8988T (cell line): Measurements from ENCODE around the gene NNAT.
"Not testable (repeated sequence)": the region's sequence is repeated elsewhere in the genome, so short reads cannot be mapped to it uniquely, and the experiment has no call there.

Experiments used
- DNase-seq: peaks from one replicate; pipeline ENCODE4 v3.0.0; 2011

NNAT gene

GRCh38 chr20:37521061-37521771, at the start of gene NNAT:
NNAT (plus strand) TSS chr20:37521250; CDS start chr20:37521332, 82 bp downstream.
- DNase-seq, result no peak

GRCh38 chr20:37471741-37472235, 49.3 kb upstream of the NNAT start:
- no peak for DNase-seq

- DNase-seq, result not testable (repeated sequence)
Observed at GRCh38 chr20:37472435-37472834, 48.6 kb upstream of the NNAT start.

GRCh38 chr20:37473249-37474000, 47.6 kb upstream of the NNAT start:
- no peak for DNase-seq

- DNase-seq, result no peak
Observed at GRCh38 chr20:37474386-37474785, 46.7 kb upstream of the NNAT start.

- no peak for DNase-seq
Observed at GRCh38 chr20:37475252-37475651, 45.8 kb upstream of the NNAT start.

GRCh38 chr20:37477041-37477440, 44.0 kb upstream of the NNAT start:
- DNase-seq, result no peak

- DNase-seq, result no peak
Observed at GRCh38 chr20:37479266-37479665, 41.8 kb upstream of the NNAT start.

GRCh38 chr20:37479925-37480691, 40.9 kb upstream of the NNAT start:
- DNase-seq, result no peak

GRCh38 chr20:37480919-37481318, 40.1 kb upstream of the NNAT start:
- no peak for DNase-seq

GRCh38 chr20:37481610-37482009, 39.4 kb upstream of the NNAT start:
- DNase-seq, result no peak

GRCh38 chr20:37484331-37484730, 36.7 kb upstream of the NNAT start:
- no peak for DNase-seq

- DNase-seq, result not testable (repeated sequence)
Observed at GRCh38 chr20:37486209-37486608, 34.8 kb upstream of the NNAT start.

- no peak for DNase-seq
Observed at GRCh38 chr20:37490663-37491350, 30.2 kb upstream of the NNAT start.

- no peak for DNase-seq
Observed at GRCh38 chr20:37492096-37492625, 28.9 kb upstream of the NNAT start.

GRCh38 chr20:37492945-37493344, 28.1 kb upstream of the NNAT start:
- no peak for DNase-seq

GRCh38 chr20:37494301-37494700, 26.7 kb upstream of the NNAT start:
- DNase-seq, result no peak

- DNase-seq, result no peak
Observed at GRCh38 chr20:37494796-37495195, 26.3 kb upstream of the NNAT start.

- no peak for DNase-seq
Observed at GRCh38 chr20:37498066-37498665, 22.9 kb upstream of the NNAT start.

- no peak for DNase-seq
Observed at GRCh38 chr20:37500311-37500710, 20.7 kb upstream of the NNAT start.

GRCh38 chr20:37501940-37502339, 19.1 kb upstream of the NNAT start:
- no peak for DNase-seq

GRCh38 chr20:37502654-37503053, 18.4 kb upstream of the NNAT start:
- DNase-seq, result no peak
